ENCODE results near the gene SPN.
A peak's percentile ranks its signal among the peaks of the same experiment; 100 is the strongest.
"Not testable (repeated sequence)": the region's sequence is repeated elsewhere in the genome, so short reads cannot be mapped to it uniquely, and the experiment has no call there.

Gene SPN, protein sequence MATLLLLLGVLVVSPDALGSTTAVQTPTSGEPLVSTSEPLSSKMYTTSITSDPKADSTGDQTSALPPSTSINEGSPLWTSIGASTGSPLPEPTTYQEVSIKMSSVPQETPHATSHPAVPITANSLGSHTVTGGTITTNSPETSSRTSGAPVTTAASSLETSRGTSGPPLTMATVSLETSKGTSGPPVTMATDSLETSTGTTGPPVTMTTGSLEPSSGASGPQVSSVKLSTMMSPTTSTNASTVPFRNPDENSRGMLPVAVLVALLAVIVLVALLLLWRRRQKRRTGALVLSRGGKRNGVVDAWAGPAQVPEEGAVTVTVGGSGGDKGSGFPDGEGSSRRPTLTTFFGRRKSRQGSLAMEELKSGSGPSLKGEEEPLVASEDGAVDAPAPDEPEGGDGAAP

DNA sequence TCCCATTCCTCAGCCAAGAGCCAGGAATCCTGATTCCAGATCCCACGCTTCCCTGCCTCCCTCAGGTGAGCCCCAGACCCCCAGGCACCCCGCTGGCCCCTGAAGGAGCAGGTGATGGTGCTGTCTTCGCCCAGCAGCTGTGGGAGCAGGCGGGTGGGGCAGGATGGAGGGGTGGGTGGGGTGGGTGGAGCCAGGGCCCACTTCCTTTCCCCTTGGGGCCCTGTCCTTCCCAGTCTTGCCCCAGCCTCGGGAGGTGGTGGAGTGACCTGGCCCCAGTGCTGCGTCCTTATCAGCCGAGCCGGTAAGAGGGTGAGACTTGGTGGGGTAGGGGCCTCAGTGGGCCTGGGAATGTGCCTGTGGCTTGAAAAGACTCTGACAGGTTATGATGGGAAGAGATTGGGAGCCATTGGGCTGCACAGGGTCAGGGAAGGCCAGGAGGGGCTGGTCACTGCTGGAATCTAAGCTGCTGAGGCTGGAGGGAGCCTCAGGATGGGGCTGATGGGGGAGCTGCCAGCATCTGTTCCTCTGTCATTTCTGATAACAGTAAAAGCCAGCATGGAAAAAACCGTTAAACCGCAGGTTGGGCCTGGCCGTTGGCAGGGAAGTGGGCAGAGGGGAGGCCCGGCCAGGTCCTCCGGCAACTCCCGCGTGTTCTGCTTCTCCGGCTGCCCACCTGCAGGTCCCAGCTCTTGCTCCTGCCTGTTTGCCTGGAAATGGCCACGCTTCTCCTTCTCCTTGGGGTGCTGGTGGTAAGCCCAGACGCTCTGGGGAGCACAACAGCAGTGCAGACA, at the start of gene SPN:
Gene SPN, plus strand, starts transcription at position 232 of the 791 bp plus-strand sequence. Its CDS starts 482 bp downstream, at position 714.
- no peak within 1 kb of the TSS for H3K4me3 ChIP-seq (ENCODE audit: low read depth, low read length)
- no peak for DNase-seq (ENCODE audit: low read depth, low spot score)
- TF ChIP-seq, protein P1, sequence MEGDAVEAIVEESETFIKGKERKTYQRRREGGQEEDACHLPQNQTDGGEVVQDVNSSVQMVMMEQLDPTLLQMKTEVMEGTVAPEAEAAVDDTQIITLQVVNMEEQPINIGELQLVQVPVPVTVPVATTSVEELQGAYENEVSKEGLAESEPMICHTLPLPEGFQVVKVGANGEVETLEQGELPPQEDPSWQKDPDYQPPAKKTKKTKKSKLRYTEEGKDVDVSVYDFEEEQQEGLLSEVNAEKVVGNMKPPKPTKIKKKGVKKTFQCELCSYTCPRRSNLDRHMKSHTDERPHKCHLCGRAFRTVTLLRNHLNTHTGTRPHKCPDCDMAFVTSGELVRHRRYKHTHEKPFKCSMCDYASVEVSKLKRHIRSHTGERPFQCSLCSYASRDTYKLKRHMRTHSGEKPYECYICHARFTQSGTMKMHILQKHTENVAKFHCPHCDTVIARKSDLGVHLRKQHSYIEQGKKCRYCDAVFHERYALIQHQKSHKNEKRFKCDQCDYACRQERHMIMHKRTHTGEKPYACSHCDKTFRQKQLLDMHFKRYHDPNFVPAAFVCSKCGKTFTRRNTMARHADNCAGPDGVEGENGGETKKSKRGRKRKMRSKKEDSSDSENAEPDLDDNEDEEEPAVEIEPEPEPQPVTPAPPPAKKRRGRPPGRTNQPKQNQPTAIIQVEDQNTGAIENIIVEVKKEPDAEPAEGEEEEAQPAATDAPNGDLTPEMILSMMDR (IDR thresholded peaks at IDR 0.05; ENCODE audit: insufficient read depth, low read length, missing control alignments): no peak
- ChIA-PET POLR2A (no interaction called here), CTCF (interaction anchor here (1.0 kb wide), 1 partner anchor 37 kb away, joined by 4 read pairs; no protein-coding TSS in a partner anchor)

DNA sequence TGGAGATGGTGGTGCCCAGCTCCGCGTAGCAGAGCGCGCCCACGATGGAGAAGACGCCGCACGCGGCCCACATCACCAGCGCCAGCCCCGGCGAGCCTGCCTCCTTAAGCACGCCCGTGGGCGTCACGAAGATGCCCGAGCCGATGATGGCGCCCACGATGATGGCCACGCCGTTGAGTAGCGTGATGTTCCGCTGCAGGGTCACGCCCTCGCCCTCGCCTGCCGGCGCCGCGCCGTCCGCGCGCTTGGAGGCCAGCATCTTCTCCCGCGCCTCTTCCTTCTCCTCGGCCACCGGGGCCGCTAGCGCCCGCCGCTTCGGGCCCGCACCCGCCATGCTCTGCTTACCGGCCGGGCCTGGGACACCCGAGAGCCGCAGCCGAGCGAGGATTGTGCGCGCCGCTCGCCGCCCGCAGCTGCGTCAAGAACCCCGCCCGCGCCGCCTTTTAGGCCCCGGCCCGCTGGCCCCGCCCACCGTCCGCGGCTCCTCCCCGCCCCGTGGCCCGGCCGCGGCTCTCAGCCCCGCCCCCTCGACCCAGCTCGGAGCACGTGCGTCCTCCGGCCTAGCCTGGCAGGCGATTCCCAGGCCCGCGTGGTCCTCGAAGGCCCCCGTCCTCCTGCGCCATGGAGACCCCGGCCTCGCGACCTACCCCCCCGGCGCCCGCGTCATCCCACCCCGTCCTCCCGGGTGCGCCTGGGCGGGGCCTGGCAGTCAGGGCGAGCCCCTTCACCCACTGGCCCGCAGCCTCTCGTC, 49.6 kb upstream of the SPN start:
- H3K4me3 ChIP-seq (ENCODE audit: low read depth, low read length): peak overlapping the region; percentile 74
- CTCF ChIA-PET; DNase-seq (ENCODE audit: low read depth, low spot score): not testable (repeated sequence)
- POLR2A ChIA-PET: interaction anchor here (0.6 to 0.8 kb wide), 2 partner anchors 78 to 1100 kb away, joined by 3 to 4 read pairs; no protein-coding TSS in a partner anchor

DNA sequence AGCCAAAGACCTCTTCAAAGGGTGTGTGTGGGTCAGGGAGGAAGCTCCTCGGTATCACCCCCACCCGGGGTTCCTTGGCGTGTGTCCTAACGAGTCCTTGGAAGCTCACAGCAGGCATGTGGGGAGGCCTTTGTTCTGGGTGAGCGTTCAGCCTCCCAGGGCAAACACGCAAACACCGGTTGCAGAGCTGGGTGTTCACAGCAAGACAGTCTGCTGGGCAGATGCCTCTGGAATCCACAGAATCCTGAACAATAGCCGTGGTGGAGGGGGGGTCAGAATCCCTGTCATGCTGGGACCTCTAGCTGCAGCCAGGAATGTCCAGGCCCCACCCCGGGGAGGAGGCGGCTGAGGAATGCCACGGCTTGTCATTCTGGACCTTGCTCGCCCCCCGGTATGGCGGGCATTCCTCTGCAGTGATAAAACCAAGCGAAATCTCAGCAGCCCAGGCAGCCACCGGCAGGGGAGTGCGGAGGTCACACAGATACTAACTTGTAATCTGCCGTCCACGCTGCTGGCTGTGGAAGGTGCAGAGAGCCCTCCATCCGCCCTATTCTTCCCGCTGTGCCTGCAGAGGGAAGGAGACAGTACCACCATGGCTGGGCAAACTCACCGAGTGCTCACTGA, 48.2 kb upstream of the SPN start:
- CTCF ChIA-PET; POLR2A ChIA-PET; DNase-seq (ENCODE audit: low read depth, low spot score); H3K4me3 ChIP-seq (ENCODE audit: low read depth, low read length): not testable (repeated sequence)

DNA sequence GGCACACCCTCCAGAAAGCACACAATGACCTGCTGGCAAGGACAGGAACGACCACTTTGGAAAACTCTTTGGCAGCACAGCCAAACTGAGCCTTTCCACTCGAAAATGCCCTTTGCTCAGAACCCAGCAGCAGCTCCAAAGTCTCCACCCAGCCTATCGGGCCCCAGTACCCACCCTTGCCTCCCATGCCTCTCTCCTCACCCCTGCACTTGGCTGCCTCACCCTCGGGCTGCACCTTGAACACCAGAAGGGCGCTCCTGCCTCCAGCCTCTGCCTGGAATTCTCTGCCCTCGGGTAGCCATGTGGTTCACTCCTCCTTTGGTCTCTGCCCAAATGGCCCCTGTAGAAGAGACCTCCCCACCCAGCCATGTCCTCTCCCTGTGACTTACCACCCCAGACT, 46.9 kb upstream of the SPN start:
- CTCF ChIA-PET; DNase-seq (ENCODE audit: low read depth, low spot score); POLR2A ChIA-PET; H3K4me3 ChIP-seq (ENCODE audit: low read depth, low read length): not testable (repeated sequence)

DNA sequence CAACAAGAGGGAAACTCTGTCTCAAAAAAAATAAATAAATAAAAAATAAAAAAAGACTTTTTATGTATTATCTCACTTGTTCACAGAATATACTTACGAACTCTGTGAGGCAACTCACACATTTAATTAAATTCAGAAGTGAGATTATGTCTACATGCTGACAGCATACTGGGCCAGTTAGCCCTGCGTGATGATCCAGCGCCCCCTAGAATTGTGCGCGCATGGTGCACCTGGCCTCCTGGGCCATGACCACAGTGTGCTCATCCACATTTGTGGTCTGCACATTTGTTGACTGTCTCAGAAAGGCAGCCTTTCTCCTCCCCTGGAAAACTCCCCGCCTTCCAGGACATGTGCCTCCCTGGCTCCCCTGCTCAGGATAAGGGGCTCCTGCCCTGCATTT, 42.5 kb upstream of the SPN start:
- CTCF ChIA-PET; POLR2A ChIA-PET; DNase-seq (ENCODE audit: low read depth, low spot score): not testable (repeated sequence)

DNA sequence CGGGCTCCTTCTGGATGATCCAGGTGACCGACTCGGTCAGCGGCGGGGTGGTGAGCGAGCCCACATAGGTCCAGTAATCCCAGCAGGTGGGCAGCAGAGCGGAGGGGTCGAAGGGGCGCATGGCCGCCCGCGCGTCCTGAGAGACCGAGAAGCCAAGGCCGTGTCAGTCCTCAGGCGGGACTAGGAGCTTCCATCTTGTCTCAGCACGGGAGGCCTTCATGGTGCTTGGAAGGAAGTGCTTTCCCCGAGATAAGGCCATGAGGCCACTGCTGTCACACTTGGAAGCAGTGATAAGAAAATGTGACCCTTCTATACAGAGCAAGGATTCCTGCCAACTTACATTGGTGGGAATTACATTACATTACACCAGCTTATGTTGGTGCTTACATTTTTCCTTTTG, 40.3 kb upstream of the SPN start:
- CTCF ChIA-PET; H3K4me3 ChIP-seq (ENCODE audit: low read depth, low read length); POLR2A ChIA-PET; DNase-seq (ENCODE audit: low read depth, low spot score): not testable (repeated sequence)

More for the DNA sequence above, 42.5 kb upstream of the SPN start:
- H3K4me3 ChIP-seq (ENCODE audit: low read depth, low read length): not testable (repeated sequence)

DNA sequence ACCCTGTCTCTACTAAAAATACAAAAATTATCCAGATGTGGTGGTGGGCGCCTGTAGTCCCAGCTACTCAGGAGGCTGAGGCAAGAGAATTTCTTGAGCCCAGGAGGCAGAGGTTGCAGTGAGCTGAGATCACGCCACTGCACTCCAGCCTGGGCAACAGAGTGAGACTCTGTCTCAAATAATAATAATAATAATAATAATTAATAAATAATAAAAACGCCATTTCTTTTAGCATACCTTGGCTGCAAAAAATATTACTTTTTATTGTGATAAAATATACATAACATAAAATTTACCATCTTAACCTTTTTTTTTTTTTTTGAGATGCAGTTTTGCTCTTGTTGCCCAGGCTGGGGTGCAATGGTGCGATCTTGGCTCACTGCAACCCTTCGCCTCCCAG, 39.8 kb upstream of the SPN start:
- H3K4me3 ChIP-seq (ENCODE audit: low read depth, low read length); POLR2A ChIA-PET; CTCF ChIA-PET; DNase-seq (ENCODE audit: low read depth, low spot score): not testable (repeated sequence)

DNA sequence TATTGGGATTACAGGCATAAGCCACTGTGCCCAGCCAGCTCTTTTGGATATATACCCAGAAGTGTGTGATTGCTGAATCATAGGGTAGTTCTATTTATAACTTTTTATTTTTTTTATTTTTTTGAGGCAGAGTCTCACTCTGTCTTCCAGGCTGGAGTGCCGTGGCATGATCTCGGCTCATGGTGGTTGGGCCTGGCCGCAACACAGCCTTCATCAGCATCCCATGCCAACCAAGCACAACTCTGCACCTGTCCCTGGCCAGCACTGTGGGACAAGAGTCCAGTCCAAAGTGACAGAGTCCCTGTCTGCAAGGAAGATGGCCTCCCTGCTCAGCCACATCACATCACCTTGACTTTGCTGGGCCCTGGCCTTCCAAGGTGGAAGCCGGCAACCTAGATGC, 37.9 kb upstream of the SPN start:
- H3K4me3 ChIP-seq (ENCODE audit: low read depth, low read length); CTCF ChIA-PET; POLR2A ChIA-PET; DNase-seq (ENCODE audit: low read depth, low spot score): not testable (repeated sequence)

DNA sequence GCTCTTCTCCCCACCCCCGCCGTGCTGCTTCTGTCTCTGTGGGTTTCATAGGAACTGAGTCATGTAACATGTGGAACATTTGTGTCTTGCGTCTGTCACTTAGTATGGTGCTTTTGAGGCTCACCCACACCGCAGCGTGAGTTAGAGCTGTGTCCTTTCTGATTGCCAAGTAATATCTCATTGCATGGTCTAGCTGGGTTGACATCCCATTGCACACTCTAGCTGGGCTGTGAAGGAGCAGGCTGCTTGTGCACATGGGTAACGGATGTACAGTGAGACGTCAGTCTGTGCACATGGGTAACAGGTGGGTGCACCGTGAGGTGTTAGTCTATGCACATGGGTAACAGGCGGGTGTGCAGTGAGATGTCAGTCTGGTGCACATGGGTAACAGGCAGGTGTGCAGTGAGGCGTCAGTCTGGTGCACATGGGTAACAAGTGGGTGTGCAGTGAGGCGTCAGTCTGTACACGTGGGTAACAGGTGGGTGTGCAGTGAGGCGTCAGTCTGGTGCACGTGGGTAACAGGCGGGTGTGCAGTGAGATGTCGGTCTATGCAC, 36.2 kb upstream of the SPN start:
- CTCF ChIA-PET; POLR2A ChIA-PET; DNase-seq (ENCODE audit: low read depth, low spot score); H3K4me3 ChIP-seq (ENCODE audit: low read depth, low read length): not testable (repeated sequence)

DNA sequence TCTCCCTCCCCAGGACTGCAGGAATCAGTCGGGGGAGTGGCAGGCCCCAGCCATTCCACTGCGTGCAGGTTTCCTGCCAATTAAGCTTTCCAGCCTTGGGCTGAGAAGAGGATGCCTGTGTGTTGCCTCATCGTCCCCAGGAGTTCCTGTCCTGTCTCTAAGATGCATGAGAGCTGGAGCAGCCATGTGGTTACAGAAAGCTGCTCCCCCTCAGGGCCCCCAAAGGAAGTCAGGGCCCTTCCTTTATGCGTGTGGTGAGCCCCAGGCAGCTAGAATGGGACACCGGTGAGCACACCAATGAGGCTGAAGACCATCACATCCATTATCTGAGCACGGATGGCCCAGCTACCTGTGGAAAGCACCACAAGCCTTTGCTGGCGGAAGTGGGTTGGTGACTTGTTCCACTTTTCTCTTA, 35.4 kb upstream of the SPN start:
- CTCF ChIA-PET; POLR2A ChIA-PET; DNase-seq (ENCODE audit: low read depth, low spot score); H3K4me3 ChIP-seq (ENCODE audit: low read depth, low read length): not testable (repeated sequence)

DNA sequence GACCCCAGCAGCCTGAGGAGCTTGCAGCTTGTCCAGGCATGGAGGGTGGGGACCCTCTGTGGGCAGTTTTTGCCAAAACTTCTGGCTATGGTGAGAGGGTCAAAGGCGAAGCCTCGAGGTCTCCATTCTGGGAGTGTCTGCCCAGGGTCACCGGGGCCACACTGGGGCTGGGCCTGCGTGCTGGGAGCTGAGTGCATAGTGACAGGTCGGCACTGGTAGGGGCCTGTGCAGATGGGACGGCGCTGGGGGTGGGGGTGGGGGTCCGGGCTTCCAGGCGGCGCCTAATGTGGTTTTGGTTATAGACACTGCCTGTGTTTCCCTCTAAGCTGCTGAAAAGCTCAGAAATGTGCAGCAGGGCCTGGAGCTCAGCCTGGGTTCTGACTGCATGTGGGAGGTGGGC, 34.3 kb upstream of the SPN start:
- POLR2A ChIA-PET; DNase-seq (ENCODE audit: low read depth, low spot score); CTCF ChIA-PET; H3K4me3 ChIP-seq (ENCODE audit: low read depth, low read length): not testable (repeated sequence)

DNA sequence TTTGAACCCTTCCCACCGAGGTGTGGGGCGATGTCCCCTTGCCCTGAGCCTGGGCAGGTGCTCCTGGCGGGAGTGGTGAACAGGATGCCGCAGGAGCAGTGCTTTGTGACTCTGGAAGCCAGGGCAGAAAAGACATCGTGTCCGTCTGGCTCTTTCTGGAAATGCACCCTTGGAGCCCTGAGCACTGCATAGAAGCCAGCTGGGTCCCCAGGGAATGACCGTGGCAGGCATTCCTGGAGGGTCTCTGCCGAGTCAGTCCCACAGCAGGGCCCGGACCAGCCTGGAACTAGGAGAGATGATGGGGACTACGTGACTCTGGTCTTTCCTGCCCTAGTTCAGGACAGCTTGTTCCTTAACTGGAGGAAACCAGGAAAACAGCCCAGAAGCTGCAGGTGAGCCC, 33.7 kb upstream of the SPN start:
- CTCF ChIA-PET; H3K4me3 ChIP-seq (ENCODE audit: low read depth, low read length); DNase-seq (ENCODE audit: low read depth, low spot score); POLR2A ChIA-PET: not testable (repeated sequence)

DNA sequence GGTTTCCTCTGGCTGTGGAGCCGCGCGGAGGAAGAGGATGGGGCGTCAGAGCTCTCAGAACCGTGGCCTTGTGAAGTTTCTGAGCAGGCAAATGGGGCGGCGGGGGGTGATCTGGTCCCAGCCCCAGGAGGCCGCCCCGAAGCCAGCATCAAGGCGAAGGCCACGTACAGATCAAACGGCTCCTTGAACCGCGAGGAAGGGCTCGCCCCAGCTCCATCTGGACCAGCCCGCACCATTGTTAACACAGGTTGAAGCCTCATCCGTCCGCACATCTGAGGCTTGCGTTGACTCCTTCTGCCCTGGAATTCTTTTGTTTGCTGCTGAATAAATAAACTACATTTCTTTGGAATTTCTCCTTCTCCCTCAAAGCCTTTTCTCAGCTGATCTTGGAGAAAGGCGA, 31.4 kb upstream of the SPN start:
- CTCF ChIA-PET; POLR2A ChIA-PET; DNase-seq (ENCODE audit: low read depth, low spot score); H3K4me3 ChIP-seq (ENCODE audit: low read depth, low read length): not testable (repeated sequence)

DNA sequence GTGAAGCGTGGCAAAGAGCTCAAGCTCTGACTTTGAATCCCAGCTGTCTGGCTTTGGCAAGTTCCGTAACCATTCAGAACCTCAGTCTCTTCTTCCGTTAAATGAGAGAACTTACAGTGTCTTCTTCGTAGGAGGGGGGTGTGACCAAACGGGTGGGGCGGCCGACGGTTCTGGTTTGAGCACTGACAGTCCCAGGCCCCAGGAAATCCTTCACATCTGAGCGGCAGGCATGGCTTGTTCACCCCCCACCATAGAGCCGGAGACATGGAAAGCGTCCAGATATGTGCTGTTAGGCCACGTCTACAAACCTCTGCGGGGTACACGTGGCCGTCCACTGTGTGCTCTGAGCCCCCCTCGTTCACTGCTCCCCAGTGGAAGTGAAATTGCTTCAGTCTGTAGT, 27.1 kb upstream of the SPN start:
- CTCF ChIA-PET; DNase-seq (ENCODE audit: low read depth, low spot score); H3K4me3 ChIP-seq (ENCODE audit: low read depth, low read length); POLR2A ChIA-PET: not testable (repeated sequence)

DNA sequence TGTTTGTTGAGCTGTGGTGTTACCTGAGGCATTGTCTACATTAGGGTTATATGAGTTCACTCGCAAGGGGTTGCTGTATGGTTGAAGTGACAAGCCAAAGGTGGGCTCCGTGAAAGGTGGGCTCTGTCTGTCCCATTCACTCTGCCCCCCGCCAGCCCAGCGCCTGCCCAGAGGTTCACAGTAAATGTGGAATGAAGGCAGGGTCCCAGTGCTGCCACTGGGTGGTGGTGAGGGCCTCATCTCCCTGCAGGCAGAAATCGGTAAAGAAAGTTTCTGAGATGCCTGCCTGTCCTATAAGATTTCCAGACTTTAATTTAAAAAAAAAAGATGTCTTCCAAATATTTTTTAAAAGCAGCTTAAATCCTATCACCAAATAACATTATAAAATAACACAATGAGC, 26.7 kb upstream of the SPN start:
- H3K4me3 ChIP-seq (ENCODE audit: low read depth, low read length); DNase-seq (ENCODE audit: low read depth, low spot score); POLR2A ChIA-PET; CTCF ChIA-PET: not testable (repeated sequence)
